BLaER1 treated with 17β-estradiol and CSF1 and Interleukin-3, amounts not matched to agents 10 nM and 100 nM (cell line): ENCODE results near the gene CHST2.

Source experiments
- H3K27ac ChIP-seq, 11 experiments: shearing (Covaris generic); formaldehyde crosslinking; 2 replicates each; pipeline ENCODE4 v1.8.1; 2022
- H3K27me3 ChIP-seq, 11 experiments: shearing (Covaris generic); formaldehyde crosslinking; 2 replicates each; pipeline ENCODE4 v1.8.1; 2022
- H3K36me3 ChIP-seq, 11 experiments: shearing (Covaris generic); formaldehyde crosslinking; 2 replicates each; pipeline ENCODE4 v1.8.1; 2022
- H3K4me1 ChIP-seq, 10 experiments: shearing (Covaris generic); formaldehyde crosslinking; 2 replicates each; pipeline ENCODE4 v1.8.1; 2022
- H3K4me2 ChIP-seq, 11 experiments: shearing (Covaris generic); formaldehyde crosslinking; 2 replicates each; pipeline ENCODE4 v1.8.1; 2022
- H3K4me3 ChIP-seq, 10 experiments: shearing (Covaris generic); formaldehyde crosslinking; 2 replicates each; pipeline ENCODE4 v1.8.1; 2022
- H3K9ac ChIP-seq, 11 experiments: shearing (Covaris generic); formaldehyde crosslinking; 2 replicates each; pipeline ENCODE4 v1.8.1; 2022
- H3K9me3 ChIP-seq, 11 experiments: shearing (Covaris generic); formaldehyde crosslinking; replicated peaks in 1 of 11; 2 replicates each; pipeline ENCODE4 v1.8.1; 2022
- H4K20me1 ChIP-seq, 11 experiments: shearing (Covaris generic); formaldehyde crosslinking; 2 replicates each; pipeline ENCODE4 v1.8.1; 2022
- Cebpa-rat ChIP-seq, 11 experiments: shearing (Covaris generic); IDR thresholded peaks; 2 replicates each; pipeline ENCODE4 v1.8.1; 2022

Gene CHST2

GRCh38 chr3:143122608-143123352 is 3.2 kb downstream of the CHST2 start:
- H4K20me1 ChIP-seq, result no peaks in the 10 kb centered on the region
- no peak for TF ChIP-seq Cebpa-rat (IDR thresholded peaks at IDR 0.05)
- peak overlapping the region; percentile 4 to 98 (median 73); a peak in 19 of 22 replicates for H3K4me2 ChIP-seq
- H3K4me3 ChIP-seq, result peak overlapping the region in 5 of 10 experiments; percentile 4 to 95 (median 87); a peak in 6 of 20 replicates
- H3K36me3 ChIP-seq, result peaks cover 0 to 29% (median 6%) of the 10 kb centered on the region in 11 experiments; a peak in 9 of 22 replicates
- H3K9me3 ChIP-seq, result peaks cover 6 to 23% (median 18%) of the 10 kb centered on the region in 11 experiments; a peak in 17 of 22 replicates
- H3K27me3 ChIP-seq, result peaks cover 13 to 37% (median 33%) of the 10 kb centered on the region in 11 experiments
- peak overlapping the region in 8 of 11 experiments; percentile 34 to 85 (median 68); a peak in 15 of 22 replicates for H3K27ac ChIP-seq
- H3K4me1 ChIP-seq, result peaks cover 13 to 70% (median 37%) of the 10 kb centered on the region in 10 experiments; a peak in 19 of 20 replicates
- peak overlapping the region in 6 of 11 experiments; percentile 11 to 75 (median 62); a peak in 11 of 22 replicates for H3K9ac ChIP-seq

GRCh38 chr3:143123353-143123984 is 3.9 kb downstream of the CHST2 start:
- no peak for TF ChIP-seq Cebpa-rat (IDR thresholded peaks at IDR 0.05)
- Histone ChIP-seq H4K20me1 (no peaks in the 10 kb centered on the region), H3K4me2 (peak overlapping the region; percentile 4 to 98 (median 73); a peak in 19 of 22 replicates), H3K9me3 (peaks cover 6 to 23% (median 18%) of the 10 kb centered on the region in 11 experiments; a peak in 17 of 22 replicates), H3K4me1 (peaks cover 13 to 76% (median 37%) of the 10 kb centered on the region in 10 experiments; a peak in 19 of 20 replicates), H3K4me3 (peak overlapping the region in 5 of 10 experiments; percentile 4 to 95 (median 87); a peak in 8 of 20 replicates), H3K36me3 (peaks cover 0 to 29% (median 6%) of the 10 kb centered on the region in 11 experiments; a peak in 9 of 22 replicates), H3K27me3 (peaks cover 6 to 30% (median 26%) of the 10 kb centered on the region in 11 experiments; a peak in 21 of 22 replicates), H3K27ac (peak overlapping the region in 8 of 11 experiments; percentile 34 to 85 (median 68); a peak in 15 of 22 replicates), H3K9ac (peak overlapping the region in 6 of 11 experiments; percentile 11 to 75 (median 62); a peak in 11 of 22 replicates)

GRCh38 chr3:143124601-143125520 is 5.3 kb downstream of the CHST2 start:
- no peak for TF ChIP-seq Cebpa-rat (IDR thresholded peaks at IDR 0.05)
- Histone ChIP-seq H3K27me3 (peaks cover 0 to 16% (median 12%) of the 10 kb centered on the region in 11 experiments; a peak in 18 of 22 replicates), H3K27ac (peak overlapping the region in 4 of 11 experiments; percentile 27 to 85 (median 72); a peak in 7 of 22 replicates), H3K9ac (peak overlapping the region in 3 of 11 experiments; percentile 22 to 72 (median 62); a peak in 5 of 22 replicates), H3K4me2 (peak overlapping the region in 5 of 11 experiments; percentile 17 to 96 (median 95); a peak in 10 of 22 replicates), H4K20me1 (no peaks in the 10 kb centered on the region), H3K36me3 (peaks cover 0 to 29% (median 6%) of the 10 kb centered on the region in 11 experiments; a peak in 9 of 22 replicates), H3K9me3 (peaks cover 6 to 19% (median 18%) of the 10 kb centered on the region in 11 experiments; a peak in 17 of 22 replicates), H3K4me1 (peaks cover 13 to 82% (median 35%) of the 10 kb centered on the region in 10 experiments; a peak in 18 of 20 replicates), H3K4me3 (peak overlapping the region in 3 of 10 experiments; percentile 3 to 95 (median 87); a peak in 4 of 20 replicates)

- Histone ChIP-seq H4K20me1 (no peaks in the 10 kb centered on the region), H3K9ac (no peak overlapping the region), H3K4me2 (peak overlapping the region in 2 of 11 experiments; percentile 13 to 42; a peak in 2 of 22 replicates), H3K27me3 (no peaks in the 10 kb centered on the region), H3K4me3 (no peak overlapping the region), H3K9me3 (no peaks in the 10 kb centered on the region), H3K36me3 (peaks cover 0 to 12% (median 0%) of the 10 kb centered on the region in 11 experiments; a peak in 2 of 22 replicates), H3K4me1 (peaks cover 9 to 63% (median 14%) of the 10 kb centered on the region in 10 experiments; a peak in 18 of 20 replicates), H3K27ac (no peak overlapping the region)
- TF ChIP-seq Cebpa-rat (IDR thresholded peaks at IDR 0.05), result no peak
Observed at GRCh38 chr3:143127801-143128200, 8.2 kb downstream of the CHST2 start.

GRCh38 chr3:143128227-143128955 is 8.8 kb downstream of the CHST2 start:
- Histone ChIP-seq H3K27me3 (no peaks in the 10 kb centered on the region), H3K4me2 (peak overlapping the region in 2 of 11 experiments; percentile 2 to 42; a peak in 3 of 22 replicates), H4K20me1 (no peaks in the 10 kb centered on the region), H3K36me3 (peaks cover 0 to 12% (median 0%) of the 10 kb centered on the region in 11 experiments; a peak in 2 of 22 replicates), H3K9ac (no peak overlapping the region), H3K27ac (no peak overlapping the region), H3K9me3 (no peaks in the 10 kb centered on the region; a peak in 1 of 22 replicates), H3K4me1 (peaks cover 3 to 63% (median 8%) of the 10 kb centered on the region in 10 experiments; a peak in 17 of 20 replicates), H3K4me3 (no peak overlapping the region)
- TF ChIP-seq Cebpa-rat (IDR thresholded peaks at IDR 0.05), result no peak

GRCh38 chr3:143132246-143132980 is 12.8 kb downstream of the CHST2 start:
- Histone ChIP-seq H3K4me2 (peak overlapping the region in 2 of 11 experiments; percentile 77 to 82; a peak in 3 of 22 replicates), H3K4me3 (no peak overlapping the region)
- TF ChIP-seq Cebpa-rat (IDR thresholded peaks at IDR 0.05), result no peak

More at GRCh38 chr3:143132246-143132980, 12.8 kb downstream of the CHST2 start:
- Histone ChIP-seq H3K9me3 (no peaks in the 10 kb centered on the region; a peak in 1 of 22 replicates), H3K27ac (no peak overlapping the region), H3K27me3 (no peaks in the 10 kb centered on the region), H3K4me1 (peaks cover 0 to 63% (median 0%) of the 10 kb centered on the region in 10 experiments; a peak in 7 of 20 replicates), H4K20me1 (no peaks in the 10 kb centered on the region), H3K9ac (no peak overlapping the region), H3K36me3 (peaks cover 0 to 1% (median 0%) of the 10 kb centered on the region in 11 experiments; a peak in 1 of 22 replicates)
